Aorta (tissue), 5 donors: Measurements from ENCODE around the gene CD40. TPM values are rescaled to one million over a fixed set of nuclear protein-coding genes. Genes with fewer than 3 reads are reported as not detected.
A peak's percentile ranks its signal among the peaks of the same experiment; 100 is the strongest.

Experiments
- ATAC-seq: fragments of 200-7000 bp; cut with Tn5 transposase; one replicate; pipeline ENCODE4 v1.9.1; 2022; ENCODE audit warnings: moderate library complexity; ENCODE audit not compliant: low FRiP score
- DNase-seq, 2 donors: peaks; one replicate each; pipeline ENCODE4 v3.0.0-alpha.2; 2020
- H3K27ac ChIP-seq, 2 donors: one replicate each; pipeline ENCODE4 v1.5.1; 2013; ENCODE audit warnings: low read length in 2 of 2, mild to moderate bottlenecking in 2 of 2, moderate library complexity in 2 of 2, control low read depth in 1 of 2, inconsistent platforms in 1 of 2, low read depth in 1 of 2
- H3K27me3 ChIP-seq, 2 donors: one replicate each; pipeline ENCODE4 v1.6.1; 2013; ENCODE audit warnings: control low read depth in 1 of 2, low read length in 1 of 2, mild to moderate bottlenecking in 1 of 2, moderate library complexity in 1 of 2; ENCODE audit not compliant: insufficient read depth in 2 of 2, control insufficient read depth in 1 of 2
- H3K36me3 ChIP-seq, 2 donors: one replicate each; pipeline ENCODE4 v1.6.1; 2013; ENCODE audit warnings: control low read depth in 1 of 2, low read length in 1 of 2, mild to moderate bottlenecking in 1 of 2; ENCODE audit not compliant: insufficient read depth in 2 of 2, control insufficient read depth in 1 of 2
- H3K4me1 ChIP-seq, 2 donors: one replicate each; pipeline ENCODE4 v1.6.1; 2013; ENCODE audit warnings: low read length in 2 of 2, control low read depth in 1 of 2, mild to moderate bottlenecking in 1 of 2, moderate library complexity in 1 of 2; ENCODE audit not compliant: insufficient read depth in 2 of 2, control insufficient read depth in 1 of 2
- H3K4me3 ChIP-seq, 2 donors: one replicate each; pipeline ENCODE4 v1.5.1; 2013; ENCODE audit warnings: low read length in 2 of 2, control low read depth in 1 of 2, mild to moderate bottlenecking in 1 of 2
- H3K9me3 ChIP-seq: one replicate; pipeline ENCODE4 v1.6.1; 2013; ENCODE audit warnings: mild to moderate bottlenecking, low read length; ENCODE audit not compliant: control insufficient read depth
- WGBS, 2 donors: extraction: QIAGEN DNeasy Blood & Tissue Kit; methylation state at CpG; one replicate each; pipeline ENCODE4 v1.1.7; 2013; 5-methylcytosine and 5-hydroxymethylcytosine counted together
- intact Hi-C, 2 donors: fragments of 100-400 bp; cut with DNase I; formaldehyde crosslinking; loops; one replicate each; pipeline versions ENCODE4 v1.14.2 to v1.15.0; 2022
- polyA plus RNA-seq, 2 donors: library from polyadenylated mRNA; stranded (reverse); fragments of 200-250 nt; gene quantifications; one replicate each; pipeline ENCODE4 v1.2.3, GENCODE V29; 2013
- total RNA-seq, 2 donors: library from RNA; stranded (reverse); fragmentation: NEBNext Ultra II Directional; extraction: Animal tissue kit (Norgen Biotek cat#: 25700); gene quantifications; one replicate each; pipeline ENCODE4 v1.2.1, GENCODE V29; 2021
- donor health status: healthy with polysubstance abuse.
- donor health status: Bipolar disorder and iron deficiency.
- donor health status: DM: no; HTN: no; CAD: no.
- donor health status: DM: no; HTN: no; CAD: no.
- donor health status: DM: yes; HTN: yes; CAD: no.

Gene CD40
- total and polyA plus RNA-seq, 4 donors = 8.6 to 47.7 (median 28.5) TPM

GRCh38 chr20:46145713-46146112, 27.6 kb downstream of the CD40 start:
- ATAC-seq (no peak), DNase-seq (peak in 1 of 2 donors; percentile 44)
- peaks cover 0 to 2% of the 10 kb centered on the region in 2 donors for H3K27me3 ChIP-seq
- no peaks in the 10 kb centered on the region for H3K4me1 ChIP-seq
- H3K27ac ChIP-seq = no peak overlapping the region
- WGBS, 2 donors = 20 to 27% methylated on average over 3 of the region's 3 CpGs
- no peaks in the 10 kb centered on the region for H3K36me3 ChIP-seq
- no peaks in the 10 kb centered on the region for H3K9me3 ChIP-seq
- intact Hi-C loops = no loop called here
- no peak overlapping the region for H3K4me3 ChIP-seq

- no peaks in the 10 kb centered on the region for H3K9me3 ChIP-seq
- 69 to 70% methylated on average over 14 of the region's 14 CpGs for WGBS, 2 donors
- no peak for ATAC-seq
- H3K4me1 ChIP-seq = no peaks in the 10 kb centered on the region
- H3K4me3 ChIP-seq = no peak overlapping the region
- no peaks in the 10 kb centered on the region for H3K36me3 ChIP-seq
- DNase-seq = peak in 1 of 2 donors; percentile 12
- intact Hi-C loops = no loop called here
- no peaks in the 10 kb centered on the region for H3K27me3 ChIP-seq
- H3K27ac ChIP-seq = no peak overlapping the region
Measured at GRCh38 chr20:46148313-46149208, 30.4 kb downstream of the CD40 start.

DNA sequence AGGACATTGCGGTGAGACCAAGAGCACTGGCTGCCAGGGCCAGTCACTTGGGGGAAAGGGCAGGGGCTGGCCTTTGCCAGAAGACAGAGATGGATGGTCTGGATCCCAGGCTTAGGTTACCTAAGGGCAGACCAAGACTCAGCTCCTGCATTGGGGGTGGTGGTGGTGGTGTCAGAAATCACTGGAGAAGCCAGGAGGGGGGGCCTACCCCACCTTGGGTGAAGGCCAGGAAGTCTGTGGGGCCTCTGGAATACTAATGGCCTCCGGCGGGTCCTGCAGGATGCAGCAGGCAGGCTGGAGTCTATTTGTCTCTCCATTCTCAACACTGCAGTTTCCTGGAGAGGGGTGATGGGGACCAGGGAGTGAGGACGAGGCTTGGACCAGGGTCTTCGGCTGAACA, 32.8 kb downstream of the CD40 start:
- Histone ChIP-seq H3K9me3 (no peaks in the 10 kb centered on the region), H3K27me3 (no peaks in the 10 kb centered on the region), H3K4me1 (no peaks in the 10 kb centered on the region), H3K36me3 (no peaks in the 10 kb centered on the region), H3K4me3 (no peak overlapping the region), H3K27ac (no peak overlapping the region)
- intact Hi-C loops = no loop called here
- ATAC-seq (no peak), DNase-seq (peak in 1 of 2 donors; percentile 46)
- WGBS, 2 donors = 26 to 36% methylated on average over 5 of the region's 5 CpGs

- no peaks in the 10 kb centered on the region for H3K9me3 ChIP-seq
- ATAC-seq (no peak), DNase-seq (peak in 1 of 2 donors; percentile 43)
- H3K27ac ChIP-seq = no peak overlapping the region
- H3K4me1 ChIP-seq = no peaks in the 10 kb centered on the region
- 71 to 74% methylated on average over 7 of the region's 7 CpGs for WGBS, 2 donors
- intact Hi-C loops = no loop called here
- no peaks in the 10 kb centered on the region for H3K36me3 ChIP-seq
- H3K4me3 ChIP-seq = no peak overlapping the region
- no peaks in the 10 kb centered on the region for H3K27me3 ChIP-seq
Measured at GRCh38 chr20:46151936-46152335, 33.8 kb downstream of the CD40 start.

GRCh38 chr20:46152824-46153586, 34.9 kb downstream of the CD40 start:
- Histone ChIP-seq H3K4me1 (no peaks in the 10 kb centered on the region), H3K27me3 (no peaks in the 10 kb centered on the region), H3K9me3 (no peaks in the 10 kb centered on the region), H3K36me3 (no peaks in the 10 kb centered on the region), H3K27ac (no peak overlapping the region), H3K4me3 (no peak overlapping the region)
- intact Hi-C loops = no loop called here
- WGBS, 2 donors = 40 to 52% methylated on average over 31 to 33 of the region's 33 CpGs
- peak; percentile 7 for ATAC-seq
- peak in 1 of 2 donors; percentile 51 for DNase-seq

DNA sequence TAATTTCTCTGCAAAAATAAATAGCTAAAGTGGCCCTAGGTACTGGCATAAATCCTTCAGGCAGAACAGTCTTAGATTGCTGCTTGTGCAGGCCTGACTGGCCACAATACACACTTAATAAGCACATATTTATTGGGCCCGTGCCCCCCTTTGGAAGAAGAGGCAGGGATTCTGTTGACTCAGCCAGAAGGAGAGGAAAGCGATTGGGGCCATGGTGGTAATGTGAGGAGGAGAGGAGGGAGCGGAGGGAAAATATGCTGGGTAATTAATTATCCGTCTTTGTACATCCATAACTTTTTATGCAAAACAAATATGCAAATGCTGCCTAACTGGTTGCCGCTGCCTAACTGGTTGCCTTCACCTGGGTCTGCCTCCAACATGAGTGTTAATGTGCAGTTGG, 36.2 kb downstream of the CD40 start:
- H3K9me3 ChIP-seq = no peaks in the 10 kb centered on the region
- 67 to 73% methylated on average over 5 of the region's 5 CpGs for WGBS, 2 donors
- no peaks in the 10 kb centered on the region for H3K36me3 ChIP-seq
- H3K27ac ChIP-seq = no peak overlapping the region
- H3K4me3 ChIP-seq = no peak overlapping the region
- intact Hi-C loops = no loop called here
- ATAC-seq = no peak
- H3K4me1 ChIP-seq = no peaks in the 10 kb centered on the region
- H3K27me3 ChIP-seq = no peaks in the 10 kb centered on the region
- DNase-seq = peak in 1 of 2 donors; percentile 31

DNA sequence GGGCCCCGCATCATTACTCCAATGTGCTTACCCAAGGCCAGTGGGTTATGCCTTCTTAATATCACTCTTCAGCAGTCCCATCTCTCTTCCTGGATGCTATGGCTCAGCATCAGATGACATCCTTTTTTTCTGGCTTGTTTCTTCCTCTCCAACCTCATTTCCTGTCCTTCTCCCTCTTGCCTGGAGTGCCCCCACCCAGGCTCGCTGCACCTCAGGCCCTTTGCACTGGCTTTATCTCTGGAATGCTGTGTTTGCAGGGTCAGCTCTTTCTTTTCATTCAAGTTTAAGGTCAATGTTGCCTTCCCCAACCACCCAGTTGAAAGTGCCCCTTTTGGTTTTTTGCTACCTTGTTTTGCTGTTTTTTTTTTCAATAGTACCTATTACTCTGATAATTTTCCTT, 36.7 kb downstream of the CD40 start:
- Histone ChIP-seq H3K27me3 (no peaks in the 10 kb centered on the region), H3K27ac (no peak overlapping the region), H3K4me1 (no peaks in the 10 kb centered on the region), H3K9me3 (no peaks in the 10 kb centered on the region), H3K4me3 (no peak overlapping the region), H3K36me3 (no peaks in the 10 kb centered on the region)
- DNase-seq (no peak), ATAC-seq (no peak)
- 81 to 83% methylated on average over 2 of the region's 2 CpGs for WGBS, 2 donors
- intact Hi-C loops = no loop called here

GRCh38 chr20:46156065-46156464, 38.0 kb downstream of the CD40 start:
- Histone ChIP-seq H3K27me3 (no peaks in the 10 kb centered on the region), H3K4me3 (no peak overlapping the region), H3K9me3 (no peaks in the 10 kb centered on the region), H3K4me1 (no peaks in the 10 kb centered on the region), H3K27ac (no peak overlapping the region), H3K36me3 (no peaks in the 10 kb centered on the region)
- WGBS, 2 donors = 49 to 51% methylated on average over 8 of the region's 8 CpGs
- ATAC-seq = no peak
- DNase-seq = no peak
- intact Hi-C loops = no loop called here
